A549 (cell line): ENCODE measurements around the gene DPY19L1.

Experiments
- CHD2 ChIP-seq: fragments of 150-350 bp; IDR thresholded peaks from 2 replicates; pipeline ENCODE4 v1.6.1; 2014; ENCODE audit warnings: low read length; ENCODE audit not compliant: partially characterized antibody
- EP300 ChIP-seq, 2 experiments: fragments of >200 bp; sonication (Bioruptor Twin); formaldehyde crosslinking; IDR thresholded peaks; 2 replicates in 1 of 2; 3 replicates in 1 of 2; pipeline ENCODE4 v1.6.1; 2016 to 2017
- JUNB ChIP-seq: fragments of >200 bp; sonication (Bioruptor Twin); formaldehyde crosslinking; IDR thresholded peaks from 2 replicates; pipeline ENCODE4 v1.6.1; 2016
- MAFK ChIP-seq: fragments of 450-650 bp; IDR thresholded peaks from 2 replicates; pipeline ENCODE4 v1.6.1; 2014; ENCODE audit not compliant: partially characterized antibody
- MYC ChIP-seq: IDR thresholded peaks from 2 replicates; pipeline ENCODE4 v1.6.1; 2012; ENCODE audit warnings: mild to moderate bottlenecking, inconsistent platforms, low read length, improper control_type of control experiment, borderline replicate concordance
- POLR2A ChIP-seq: IDR thresholded peaks from 2 replicates; pipeline ENCODE4 v1.6.1; 2012; ENCODE audit warnings: mild to moderate bottlenecking, low read length
- RFX5 ChIP-seq: fragments of 450-650 bp; IDR thresholded peaks from 2 replicates; pipeline ENCODE4 v1.7.1; 2014; ENCODE audit warnings: antibody characterized with exemption, mild to moderate bottlenecking, moderate library complexity
- RNF2 ChIP-seq: fragments of 200-600 bp; sonication (generic); IDR thresholded peaks from 2 replicates; pipeline ENCODE4 v1.6.1; 2016; ENCODE audit warnings: low read depth, mild to moderate bottlenecking, antibody characterized with exemption, moderate library complexity, borderline replicate concordance
- TF ChIP-seq, protein P1 (sequence below): fragments of 250-450 bp; sonication (Bioruptor Pico); IDR thresholded peaks from 2 replicates; pipeline ENCODE4 v1.5.0; 2021; ENCODE audit warnings: mild to moderate bottlenecking, moderate library complexity, borderline replicate concordance
- TF ChIP-seq, protein P2 (sequence below): fragments of >200 bp; sonication (Bioruptor Twin); formaldehyde crosslinking; IDR thresholded peaks from 3 replicates; pipeline ENCODE4 v1.5.1; 2016
- TF ChIP-seq, protein P3 (sequence below): fragments of 150-350 bp; IDR thresholded peaks from 2 replicates; pipeline ENCODE4 v1.6.1; 2014; ENCODE audit warnings: low read depth, mild to moderate bottlenecking, low read length
- TF ChIP-seq, protein P4 (sequence below): IDR thresholded peaks from 2 replicates; pipeline ENCODE4 v1.6.1; 2012
- TF ChIP-seq, protein P5 (sequence below): fragments of >200 bp; sonication (Bioruptor Twin); formaldehyde crosslinking; IDR thresholded peaks from 3 replicates; pipeline ENCODE4 v1.6.1; 2016

DNA sequence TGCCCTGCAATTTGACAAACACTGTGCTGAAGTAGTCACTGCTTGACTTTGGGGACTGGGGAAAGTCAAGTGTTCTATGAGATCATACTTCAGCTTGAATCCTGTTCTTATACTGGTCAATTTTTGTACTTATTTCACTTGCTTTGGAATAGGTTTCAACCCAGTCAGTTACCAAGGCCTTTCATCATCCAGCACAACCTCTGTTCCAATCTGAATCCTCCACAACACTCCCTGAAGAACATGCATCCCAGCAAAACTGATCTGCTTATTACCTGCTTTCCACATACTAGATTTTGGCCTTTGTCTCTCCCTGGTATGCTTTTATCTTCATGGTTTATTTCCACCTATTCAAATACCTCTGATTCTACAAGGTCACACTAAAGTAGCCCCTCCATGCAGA lies 29.5 kb downstream of the DPY19L1 start:
- TF ChIP-seq EP300 (IDR thresholded peaks at IDR 0.05) (no peak), MAFK (no peak), RNF2 (no peak), CHD2 (no peak), POLR2A (no peak), JUNB (no peak), RFX5 (no peak), MYC (no peak)
- TF ChIP-seq, protein P1, sequence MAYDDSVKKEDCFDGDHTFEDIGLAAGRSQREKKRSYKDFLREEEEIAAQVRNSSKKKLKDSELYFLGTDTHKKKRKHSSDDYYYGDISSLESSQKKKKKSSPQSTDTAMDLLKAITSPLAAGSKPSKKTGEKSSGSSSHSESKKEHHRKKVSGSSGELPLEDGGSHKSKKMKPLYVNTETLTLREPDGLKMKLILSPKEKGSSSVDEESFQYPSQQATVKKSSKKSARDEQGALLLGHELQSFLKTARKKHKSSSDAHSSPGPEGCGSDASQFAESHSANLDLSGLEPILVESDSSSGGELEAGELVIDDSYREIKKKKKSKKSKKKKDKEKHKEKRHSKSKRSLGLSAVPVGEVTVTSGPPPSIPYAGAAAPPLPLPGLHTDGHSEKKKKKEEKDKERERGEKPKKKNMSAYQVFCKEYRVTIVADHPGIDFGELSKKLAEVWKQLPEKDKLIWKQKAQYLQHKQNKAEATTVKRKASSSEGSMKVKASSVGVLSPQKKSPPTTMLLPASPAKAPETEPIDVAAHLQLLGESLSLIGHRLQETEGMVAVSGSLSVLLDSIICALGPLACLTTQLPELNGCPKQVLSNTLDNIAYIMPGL: no peak
- TF ChIP-seq, protein P2, sequence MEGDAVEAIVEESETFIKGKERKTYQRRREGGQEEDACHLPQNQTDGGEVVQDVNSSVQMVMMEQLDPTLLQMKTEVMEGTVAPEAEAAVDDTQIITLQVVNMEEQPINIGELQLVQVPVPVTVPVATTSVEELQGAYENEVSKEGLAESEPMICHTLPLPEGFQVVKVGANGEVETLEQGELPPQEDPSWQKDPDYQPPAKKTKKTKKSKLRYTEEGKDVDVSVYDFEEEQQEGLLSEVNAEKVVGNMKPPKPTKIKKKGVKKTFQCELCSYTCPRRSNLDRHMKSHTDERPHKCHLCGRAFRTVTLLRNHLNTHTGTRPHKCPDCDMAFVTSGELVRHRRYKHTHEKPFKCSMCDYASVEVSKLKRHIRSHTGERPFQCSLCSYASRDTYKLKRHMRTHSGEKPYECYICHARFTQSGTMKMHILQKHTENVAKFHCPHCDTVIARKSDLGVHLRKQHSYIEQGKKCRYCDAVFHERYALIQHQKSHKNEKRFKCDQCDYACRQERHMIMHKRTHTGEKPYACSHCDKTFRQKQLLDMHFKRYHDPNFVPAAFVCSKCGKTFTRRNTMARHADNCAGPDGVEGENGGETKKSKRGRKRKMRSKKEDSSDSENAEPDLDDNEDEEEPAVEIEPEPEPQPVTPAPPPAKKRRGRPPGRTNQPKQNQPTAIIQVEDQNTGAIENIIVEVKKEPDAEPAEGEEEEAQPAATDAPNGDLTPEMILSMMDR: no peak
- TF ChIP-seq, protein P3, sequence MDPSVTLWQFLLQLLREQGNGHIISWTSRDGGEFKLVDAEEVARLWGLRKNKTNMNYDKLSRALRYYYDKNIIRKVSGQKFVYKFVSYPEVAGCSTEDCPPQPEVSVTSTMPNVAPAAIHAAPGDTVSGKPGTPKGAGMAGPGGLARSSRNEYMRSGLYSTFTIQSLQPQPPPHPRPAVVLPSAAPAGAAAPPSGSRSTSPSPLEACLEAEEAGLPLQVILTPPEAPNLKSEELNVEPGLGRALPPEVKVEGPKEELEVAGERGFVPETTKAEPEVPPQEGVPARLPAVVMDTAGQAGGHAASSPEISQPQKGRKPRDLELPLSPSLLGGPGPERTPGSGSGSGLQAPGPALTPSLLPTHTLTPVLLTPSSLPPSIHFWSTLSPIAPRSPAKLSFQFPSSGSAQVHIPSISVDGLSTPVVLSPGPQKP: no peak
- TF ChIP-seq, protein P4, sequence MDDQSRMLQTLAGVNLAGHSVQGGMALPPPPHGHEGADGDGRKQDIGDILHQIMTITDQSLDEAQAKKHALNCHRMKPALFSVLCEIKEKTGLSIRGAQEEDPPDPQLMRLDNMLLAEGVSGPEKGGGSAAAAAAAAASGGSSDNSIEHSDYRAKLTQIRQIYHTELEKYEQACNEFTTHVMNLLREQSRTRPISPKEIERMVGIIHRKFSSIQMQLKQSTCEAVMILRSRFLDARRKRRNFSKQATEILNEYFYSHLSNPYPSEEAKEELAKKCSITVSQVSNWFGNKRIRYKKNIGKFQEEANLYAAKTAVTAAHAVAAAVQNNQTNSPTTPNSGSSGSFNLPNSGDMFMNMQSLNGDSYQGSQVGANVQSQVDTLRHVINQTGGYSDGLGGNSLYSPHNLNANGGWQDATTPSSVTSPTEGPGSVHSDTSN: no peak
- TF ChIP-seq, protein P5, sequence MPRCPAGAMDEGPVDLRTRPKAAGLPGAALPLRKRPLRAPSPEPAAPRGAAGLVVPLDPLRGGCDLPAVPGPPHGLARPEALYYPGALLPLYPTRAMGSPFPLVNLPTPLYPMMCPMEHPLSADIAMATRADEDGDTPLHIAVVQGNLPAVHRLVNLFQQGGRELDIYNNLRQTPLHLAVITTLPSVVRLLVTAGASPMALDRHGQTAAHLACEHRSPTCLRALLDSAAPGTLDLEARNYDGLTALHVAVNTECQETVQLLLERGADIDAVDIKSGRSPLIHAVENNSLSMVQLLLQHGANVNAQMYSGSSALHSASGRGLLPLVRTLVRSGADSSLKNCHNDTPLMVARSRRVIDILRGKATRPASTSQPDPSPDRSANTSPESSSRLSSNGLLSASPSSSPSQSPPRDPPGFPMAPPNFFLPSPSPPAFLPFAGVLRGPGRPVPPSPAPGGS: no peak
